Activated CD4-positive, alpha-beta memory T cell treated with anti-CD3 and anti-CD28 coated beads, Interleukin-2, amount 10 ng/mL, durations not matched to agents 7 days and 5 days (primary cell): ENCODE data around the gene IGFBP3. TPM values are rescaled to one million over a fixed set of nuclear protein-coding genes. Genes with fewer than 3 reads are reported as not detected.
"Not testable (repeated sequence)": the region's sequence is repeated elsewhere in the genome, so short reads cannot be mapped to it uniquely, and the experiment has no call there.

Source experiments
- CTCF ChIA-PET: fragments of 350-600 bp; sonication (Branson Sonifier 250); formaldehyde crosslinking; loops from one replicate; lab custom pipeline; 2021; ENCODE audit warnings: antibody characterized with exemption, inconsistent platforms; lab: Charles Lee
- POLR2A ChIA-PET: fragments of 350-600 bp; sonication (Branson Sonifier 250); formaldehyde crosslinking; loops from one replicate; lab custom pipeline; 2021; ENCODE audit warnings: antibody characterized with exemption; lab: Charles Lee
- DNase-seq: peaks from one replicate; pipeline ENCODE4 v3.0.0-alpha.2; 2020
- H3K27ac Mint-ChIP-seq: one replicate; pipeline ENCODE4 v1.8.0; 2021; ENCODE audit warnings: mild to moderate bottlenecking, mixed read lengths
- H3K27me3 Mint-ChIP-seq: one replicate; pipeline ENCODE4 v1.8.0; 2021; ENCODE audit warnings: mixed read lengths
- H3K36me3 Mint-ChIP-seq: one replicate; pipeline ENCODE4 v1.8.0; 2021; ENCODE audit warnings: low read depth, mixed read lengths
- H3K4me1 Mint-ChIP-seq: one replicate; pipeline ENCODE4 v1.8.0; 2021; ENCODE audit warnings: mixed read lengths
- H3K4me3 Mint-ChIP-seq: one replicate; pipeline ENCODE4 v1.8.0; 2021; ENCODE audit warnings: mild to moderate bottlenecking, mixed read lengths
- H3K9me3 Mint-ChIP-seq: one replicate; pipeline ENCODE4 v1.8.0; 2021; ENCODE audit warnings: mixed read lengths
- total RNA-seq, 2 experiments: library from RNA; stranded (reverse); gene quantifications; one replicate each; pipeline ENCODE4 v1.2.3, GENCODE V29; 2021

Gene IGFBP3, protein sequence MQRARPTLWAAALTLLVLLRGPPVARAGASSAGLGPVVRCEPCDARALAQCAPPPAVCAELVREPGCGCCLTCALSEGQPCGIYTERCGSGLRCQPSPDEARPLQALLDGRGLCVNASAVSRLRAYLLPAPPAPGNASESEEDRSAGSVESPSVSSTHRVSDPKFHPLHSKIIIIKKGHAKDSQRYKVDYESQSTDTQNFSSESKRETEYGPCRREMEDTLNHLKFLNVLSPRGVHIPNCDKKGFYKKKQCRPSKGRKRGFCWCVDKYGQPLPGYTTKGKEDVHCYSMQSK
- 10 to 100 TPM; 12.1 to 13.2 TPM for total RNA-seq

- Mint-ChIP-seq H3K9me3 (no peaks in the 10 kb centered on the region), H3K27me3 (peaks cover 50% of the 10 kb centered on the region), H3K4me3 (peak within 1 kb of the TSS; percentile 72), H3K36me3 (peaks cover 3% of the 10 kb centered on the region), H3K4me1 (peaks cover 57% of the 10 kb centered on the region), H3K27ac (peak within 1 kb of the TSS; percentile 70)
- DNase-seq: peak; percentile 50
- ChIA-PET CTCF (interaction anchor here (0.5 to 1.5 kb wide), 4 partner anchors 25 to 1335 kb away, joined by 3 to 4 read pairs (median 3); no protein-coding TSS in a partner anchor), POLR2A (interaction anchor here (0.7 to 1.5 kb wide), 2 partner anchors 19 to 152 kb away, joined by 3 to 5 read pairs; no protein-coding TSS in a partner anchor)
Measured at GRCh38 chr7:45920502-45921380, at the start of gene IGFBP3. TSS of gene IGFBP3 (minus strand) at chr7:45921272. CDS start at chr7:45921140, 132 bp downstream.

GRCh38 chr7:45970454-45970853 is 49.4 kb upstream of the IGFBP3 start:
- no peaks in the 10 kb centered on the region for H3K27me3 Mint-ChIP-seq
- CTCF ChIA-PET: no interaction called here
- H3K4me3 Mint-ChIP-seq: no peak overlapping the region
- H3K27ac Mint-ChIP-seq: no peak overlapping the region
- H3K36me3 Mint-ChIP-seq: no peaks in the 10 kb centered on the region
- DNase-seq: no peak
- POLR2A ChIA-PET: no interaction called here
- H3K9me3 Mint-ChIP-seq: no peaks in the 10 kb centered on the region
- peaks cover 4% of the 10 kb centered on the region for H3K4me1 Mint-ChIP-seq

DNA sequence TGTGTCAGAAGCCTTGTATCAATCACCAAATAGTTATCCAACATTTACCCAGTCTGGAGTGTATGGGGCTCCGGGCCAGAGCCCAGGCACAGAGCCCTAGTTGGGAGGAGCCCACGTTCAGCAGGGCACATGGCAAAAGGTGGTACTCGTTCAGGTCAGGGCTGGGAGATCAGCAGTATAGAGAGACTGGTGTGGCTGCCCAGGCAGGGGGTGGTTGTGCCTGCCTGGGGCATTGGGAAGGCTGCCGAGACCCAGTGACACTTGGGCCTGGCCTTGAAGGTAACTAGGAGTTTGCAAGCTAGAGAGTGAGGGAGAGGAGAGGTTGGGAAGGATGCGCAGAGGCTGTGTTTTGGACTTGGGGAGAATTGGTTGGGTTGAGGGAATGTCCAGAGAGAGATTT is 48.9 kb upstream of the IGFBP3 start:
- ChIA-PET CTCF (no interaction called here), POLR2A (no interaction called here)
- no peak overlapping the region for H3K4me3 Mint-ChIP-seq
- H3K27ac Mint-ChIP-seq: no peak overlapping the region
- H3K9me3 Mint-ChIP-seq: no peaks in the 10 kb centered on the region
- no peak for DNase-seq
- no peaks in the 10 kb centered on the region for H3K36me3 Mint-ChIP-seq
- no peaks in the 10 kb centered on the region for H3K27me3 Mint-ChIP-seq
- H3K4me1 Mint-ChIP-seq: peaks cover 4% of the 10 kb centered on the region

DNA sequence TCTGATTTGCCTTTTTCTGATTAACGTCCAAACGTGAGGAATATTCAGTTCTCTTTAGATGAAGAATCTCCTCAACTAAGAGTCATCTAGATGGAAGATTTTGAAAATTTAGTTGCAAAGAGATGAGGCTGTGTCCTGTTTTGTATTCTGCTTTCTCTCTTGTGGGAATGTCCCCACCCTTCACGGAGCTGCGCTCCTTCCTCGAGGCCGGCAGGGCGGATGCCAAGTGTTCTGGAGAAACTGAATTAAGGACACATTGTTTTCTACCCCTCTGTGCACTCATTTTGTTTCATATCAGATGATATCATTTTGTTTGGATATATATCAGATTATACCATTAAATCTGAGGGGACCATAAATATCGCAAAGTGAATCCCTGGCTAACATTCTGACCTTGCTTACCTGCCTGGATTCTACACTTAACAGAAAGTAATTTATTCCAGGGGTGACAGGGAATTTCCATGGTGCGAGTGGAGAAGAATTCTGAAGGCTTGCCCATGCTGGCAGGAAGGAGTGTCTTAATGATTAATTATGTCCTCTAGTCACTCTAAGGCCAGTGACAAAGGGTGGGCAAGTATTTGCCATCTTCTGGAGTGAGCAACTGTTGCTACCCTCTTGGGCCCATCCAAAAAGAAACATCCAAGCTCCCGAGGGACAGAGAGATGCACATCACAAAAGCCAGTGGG is 47.9 kb upstream of the IGFBP3 start:
- DNase-seq: no peak
- ChIA-PET CTCF (no interaction called here), POLR2A (no interaction called here)
- Mint-ChIP-seq H3K9me3 (no peaks in the 10 kb centered on the region), H3K4me3 (no peak overlapping the region), H3K27me3 (no peaks in the 10 kb centered on the region), H3K27ac (no peak overlapping the region), H3K36me3 (no peaks in the 10 kb centered on the region), H3K4me1 (peaks cover 4% of the 10 kb centered on the region)

DNA sequence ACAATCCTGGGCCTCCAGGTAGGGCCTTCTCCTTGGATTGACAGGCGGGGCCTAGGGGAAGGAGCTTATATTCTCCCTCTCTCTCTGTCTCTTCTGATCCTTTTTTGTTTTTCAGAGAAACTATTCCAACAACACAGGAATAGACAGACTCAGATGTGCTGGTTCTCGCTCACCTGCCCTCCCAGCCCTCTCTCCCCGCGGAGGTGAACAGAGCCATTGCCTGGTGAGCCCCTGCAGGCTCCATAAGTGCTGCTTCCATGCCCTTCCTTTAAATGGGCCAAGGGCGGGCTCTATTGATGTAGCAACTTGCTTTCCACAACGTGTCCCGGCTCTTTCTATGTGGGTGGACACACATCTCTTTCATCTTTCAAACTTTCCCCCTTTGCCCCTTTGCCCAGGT is 47.2 kb upstream of the IGFBP3 start:
- DNase-seq: no peak
- POLR2A ChIA-PET: no interaction called here
- H3K27ac Mint-ChIP-seq: no peak overlapping the region
- no peaks in the 10 kb centered on the region for H3K36me3 Mint-ChIP-seq
- H3K9me3 Mint-ChIP-seq: no peaks in the 10 kb centered on the region
- no peaks in the 10 kb centered on the region for H3K27me3 Mint-ChIP-seq
- H3K4me1 Mint-ChIP-seq: peaks cover 4% of the 10 kb centered on the region
- CTCF ChIA-PET: no interaction called here
- no peak overlapping the region for H3K4me3 Mint-ChIP-seq

- CTCF ChIA-PET: no interaction called here
- DNase-seq: no peak
- Mint-ChIP-seq H3K4me1 (peaks cover 1% of the 10 kb centered on the region), H3K27me3 (no peaks in the 10 kb centered on the region), H3K9me3 (no peaks in the 10 kb centered on the region), H3K4me3 (no peak overlapping the region), H3K36me3 (no peaks in the 10 kb centered on the region), H3K27ac (no peak overlapping the region)
- POLR2A ChIA-PET: no interaction called here
Measured at GRCh38 chr7:45967591-45968157, 46.6 kb upstream of the IGFBP3 start.

DNA sequence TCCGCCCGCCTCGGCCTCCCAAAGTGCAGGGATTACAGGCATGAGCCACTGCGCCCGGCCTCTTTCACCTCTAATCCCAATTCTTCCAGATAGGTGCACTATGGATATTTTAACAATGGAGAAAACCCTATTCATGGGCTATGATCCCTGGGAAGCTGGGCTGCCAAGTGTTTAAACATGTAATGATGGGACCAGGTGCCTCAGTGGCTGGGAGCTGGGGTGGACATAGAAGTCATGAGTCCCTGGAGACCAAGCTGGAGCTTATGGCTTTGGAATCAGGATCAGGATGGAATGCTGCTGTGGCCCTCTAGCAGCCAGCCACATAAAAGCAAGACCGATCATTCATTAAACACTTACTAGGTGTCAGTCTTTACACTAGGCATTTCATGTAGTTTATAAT is 41.8 kb upstream of the IGFBP3 start:
- CTCF ChIA-PET: no interaction called here
- POLR2A ChIA-PET: no interaction called here

GRCh38 chr7:45957721-45958120 is 36.6 kb upstream of the IGFBP3 start:
- Mint-ChIP-seq H3K4me3 (no peak overlapping the region), H3K4me1 (no peaks in the 10 kb centered on the region), H3K27ac (no peak overlapping the region), H3K9me3 (no peaks in the 10 kb centered on the region), H3K36me3 (no peaks in the 10 kb centered on the region), H3K27me3 (no peaks in the 10 kb centered on the region)
- no peak for DNase-seq
- CTCF ChIA-PET: no interaction called here
- POLR2A ChIA-PET: no interaction called here

More for the DNA sequence above, 41.8 kb upstream of the IGFBP3 start:
- Mint-ChIP-seq H3K9me3 (no peaks in the 10 kb centered on the region), H3K4me3 (no peak overlapping the region), H3K4me1 (no peaks in the 10 kb centered on the region), H3K36me3 (no peaks in the 10 kb centered on the region), H3K27me3 (no peaks in the 10 kb centered on the region), H3K27ac (no peak overlapping the region)
- DNase-seq: no peak

DNA sequence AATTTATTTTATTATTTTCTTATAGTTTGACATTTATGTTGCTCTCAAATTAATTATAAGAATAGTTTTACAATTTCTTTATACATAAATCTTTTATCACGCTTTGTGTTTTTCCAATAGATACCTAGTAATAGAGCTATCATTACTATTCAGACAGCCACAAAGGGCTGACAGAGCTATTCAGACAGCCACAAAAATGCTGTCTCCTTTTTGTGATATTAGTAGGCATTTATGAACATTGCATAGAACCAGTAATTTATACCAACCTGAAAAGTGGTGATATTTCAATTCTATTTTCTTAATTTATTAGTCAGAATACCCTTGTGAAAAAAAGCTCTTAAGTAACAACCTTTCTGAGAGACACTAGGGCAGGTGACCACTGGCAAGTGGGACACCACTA is 34.2 kb upstream of the IGFBP3 start:
- Mint-ChIP-seq H3K9me3 (no peaks in the 10 kb centered on the region), H3K27me3 (no peaks in the 10 kb centered on the region), H3K36me3 (no peaks in the 10 kb centered on the region), H3K27ac (no peak overlapping the region), H3K4me3 (no peak overlapping the region), H3K4me1 (no peaks in the 10 kb centered on the region)
- POLR2A ChIA-PET: no interaction called here
- CTCF ChIA-PET: no interaction called here
- no peak for DNase-seq

- H3K4me1 Mint-ChIP-seq, DNase-seq, POLR2A ChIA-PET, H3K27ac Mint-ChIP-seq, H3K4me3 Mint-ChIP-seq, H3K27me3 Mint-ChIP-seq, H3K9me3 Mint-ChIP-seq, CTCF ChIA-PET, H3K36me3 Mint-ChIP-seq: not testable (repeated sequence)
Measured at GRCh38 chr7:45953055-45953454, 32.0 kb upstream of the IGFBP3 start.

- POLR2A ChIA-PET: no interaction called here
- H3K27ac Mint-ChIP-seq: no peak overlapping the region
Measured at GRCh38 chr7:45944058-45944457, 23.0 kb upstream of the IGFBP3 start.

GRCh38 chr7:45940939-45941338 is 19.9 kb upstream of the IGFBP3 start:
- no peaks in the 10 kb centered on the region for H3K36me3 Mint-ChIP-seq
- H3K27me3 Mint-ChIP-seq: no peaks in the 10 kb centered on the region
- no peak overlapping the region for H3K27ac Mint-ChIP-seq
- DNase-seq: no peak
- ChIA-PET CTCF (interaction anchor here (1.3 kb wide), 1 partner anchor 17 kb away, joined by 11 read pairs; no protein-coding TSS in a partner anchor), POLR2A (interaction anchor here (1.4 to 1.7 kb wide), 2 partner anchors 18 to 20 kb away, joined by 3 to 5 read pairs; partner anchors contain the start of gene IGFBP3)
- H3K4me3 Mint-ChIP-seq: peak overlapping the region; percentile 61
- peaks cover 7% of the 10 kb centered on the region for H3K9me3 Mint-ChIP-seq
- H3K4me1 Mint-ChIP-seq: peaks cover 20% of the 10 kb centered on the region

More at GRCh38 chr7:45944058-45944457, 23.0 kb upstream of the IGFBP3 start:
- Mint-ChIP-seq H3K4me3 (no peak overlapping the region), H3K4me1 (peaks cover 20% of the 10 kb centered on the region), H3K9me3 (peaks cover 5% of the 10 kb centered on the region), H3K36me3 (no peaks in the 10 kb centered on the region), H3K27me3 (no peaks in the 10 kb centered on the region)
- CTCF ChIA-PET: no interaction called here
- no peak for DNase-seq
